Esophagus muscularis mucosa (tissue), 4 donors: ENCODE measurements around the gene TDRD1. TPM values are rescaled to one million over a fixed set of nuclear protein-coding genes. Genes with fewer than 3 reads are reported as not detected.

Experiments
- DNase-seq: peaks from one replicate; pipeline ENCODE4 v3.0.0-alpha.2; 2017; ENCODE audit errors: extremely low spot score
- H3K27ac ChIP-seq, 4 donors: fragments of 200-600 bp; sonication (generic); replicated peaks in 1 of 4; 1 replicate in 3 of 4; 2 replicates in 1 of 4; pipeline ENCODE4 v1.5.1; 2016 to 2019; ENCODE audit warnings: mild to moderate bottlenecking in 1 of 4
- H3K27me3 ChIP-seq, 4 donors: fragments of 200-600 bp; sonication (generic); one replicate each; pipeline versions ENCODE4 v1.5.1 to v1.6.0; 2016 to 2019
- H3K36me3 ChIP-seq, 4 donors: fragments of 200-600 bp; sonication (generic); one replicate each; pipeline ENCODE4 v1.5.1; 2016 to 2019
- H3K4me1 ChIP-seq, 4 donors: fragments of 200-600 bp; sonication (generic); one replicate each; pipeline ENCODE4 v1.5.1; 2016 to 2019
- H3K4me3 ChIP-seq, 4 donors: fragments of 200-600 bp; sonication (generic); 1 replicate in 2 of 4; 2 replicates in 2 of 4; pipeline ENCODE4 v1.5.1; 2016 to 2019; ENCODE audit warnings: mild to moderate bottlenecking in 4 of 4, moderate library complexity in 1 of 4
- H3K9me3 ChIP-seq, 4 donors: fragments of 200-600 bp; sonication (generic); 1 replicate in 3 of 4; 2 replicates in 1 of 4; pipeline ENCODE4 v1.5.1; 2016 to 2019
- EP300 ChIP-seq: sonication (generic); formaldehyde crosslinking; IDR thresholded peaks from one replicate; pipeline ENCODE4 v1.6.1; 2017; ENCODE audit warnings: antibody characterized with exemption
- POLR2A ChIP-seq: fragments of 450-650 bp; IDR thresholded peaks from one replicate; pipeline ENCODE4 v1.6.1; 2017; ENCODE audit warnings: antibody characterized with exemption, moderate library complexity, mild to moderate bottlenecking, low read depth
- POLR2AphosphoS5 ChIP-seq, 2 donors: sonication (generic); formaldehyde crosslinking; IDR thresholded peaks; one replicate each; pipeline ENCODE4 v1.6.1; 2017; ENCODE audit warnings: antibody characterized with exemption in 2 of 2
- WGBS: methylation state at CpG from one replicate; pipeline ENCODE4 v1.1.5; 2018; 5-methylcytosine and 5-hydroxymethylcytosine counted together
- intact Hi-C: fragments of 100-400 bp; cut with DNase I; formaldehyde crosslinking; loops from one replicate; pipeline ENCODE4 v1.15.1; 2023
- total RNA-seq, 4 donors: library from RNA; depleted of rRNA; stranded (reverse); fragments of >200 nt; gene quantifications; one replicate each; pipeline versions ENCODE4 v1.1.0 to v1.2.1, GENCODE V29; 2016
- TF ChIP-seq, protein P1 (sequence below), 3 experiments: fragments of 200-600 bp in 2 of 3; fragments of 450-650 bp in 1 of 3; sonication (generic) in 2 of 3; IDR thresholded peaks; one replicate each; pipeline ENCODE4 v1.5.1; 2017 to 2019; ENCODE audit warnings: antibody characterized with exemption in 3 of 3, mild to moderate bottlenecking in 2 of 3, moderate library complexity in 1 of 3

The TDRD1 gene
- total RNA-seq, 4 donors from 2014 or later = 0.11 to 0.42 (median 0.13) TPM; not detected in 1

DNA sequence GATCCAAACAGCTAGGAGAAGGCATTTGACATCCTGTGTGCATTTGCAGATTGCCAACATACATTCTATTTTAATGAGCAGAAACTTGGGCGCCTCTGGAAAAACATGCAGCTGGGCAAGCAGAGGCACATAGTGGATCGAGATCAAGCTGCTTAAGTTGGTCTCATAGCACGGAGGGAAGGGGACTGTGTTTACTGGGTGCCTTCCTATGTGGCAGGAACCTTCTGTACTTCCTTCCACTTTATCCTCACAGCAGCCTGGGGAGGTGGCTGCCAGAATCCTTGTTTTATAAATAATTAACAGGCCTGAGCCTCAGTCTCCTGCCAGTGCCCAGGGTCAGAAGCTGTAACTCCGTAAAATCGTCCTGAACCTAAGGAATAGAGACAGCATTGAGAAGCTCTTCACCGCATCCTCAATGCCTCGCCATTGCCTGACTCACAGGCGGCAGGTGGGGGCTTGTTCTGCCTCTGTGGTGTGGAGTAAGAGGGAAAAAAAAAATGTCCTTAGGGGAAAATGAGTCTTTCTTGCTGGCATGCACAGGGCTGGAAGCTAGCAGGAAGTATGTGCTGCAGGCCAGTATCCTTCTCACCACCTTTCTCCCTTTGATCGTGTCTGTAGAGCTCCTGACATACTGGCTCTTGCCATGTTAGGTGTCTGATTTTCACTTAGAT, 66.1 kb downstream of the TDRD1 start:
- H3K27ac ChIP-seq = no peak overlapping the region
- peaks cover 0 to 33% (median 3%) of the 10 kb centered on the region in 4 donors for H3K27me3 ChIP-seq
- TF ChIP-seq EP300 = no peak
- TF ChIP-seq, protein P1, sequence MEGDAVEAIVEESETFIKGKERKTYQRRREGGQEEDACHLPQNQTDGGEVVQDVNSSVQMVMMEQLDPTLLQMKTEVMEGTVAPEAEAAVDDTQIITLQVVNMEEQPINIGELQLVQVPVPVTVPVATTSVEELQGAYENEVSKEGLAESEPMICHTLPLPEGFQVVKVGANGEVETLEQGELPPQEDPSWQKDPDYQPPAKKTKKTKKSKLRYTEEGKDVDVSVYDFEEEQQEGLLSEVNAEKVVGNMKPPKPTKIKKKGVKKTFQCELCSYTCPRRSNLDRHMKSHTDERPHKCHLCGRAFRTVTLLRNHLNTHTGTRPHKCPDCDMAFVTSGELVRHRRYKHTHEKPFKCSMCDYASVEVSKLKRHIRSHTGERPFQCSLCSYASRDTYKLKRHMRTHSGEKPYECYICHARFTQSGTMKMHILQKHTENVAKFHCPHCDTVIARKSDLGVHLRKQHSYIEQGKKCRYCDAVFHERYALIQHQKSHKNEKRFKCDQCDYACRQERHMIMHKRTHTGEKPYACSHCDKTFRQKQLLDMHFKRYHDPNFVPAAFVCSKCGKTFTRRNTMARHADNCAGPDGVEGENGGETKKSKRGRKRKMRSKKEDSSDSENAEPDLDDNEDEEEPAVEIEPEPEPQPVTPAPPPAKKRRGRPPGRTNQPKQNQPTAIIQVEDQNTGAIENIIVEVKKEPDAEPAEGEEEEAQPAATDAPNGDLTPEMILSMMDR (IDR thresholded peaks at IDR 0.05) = no peak
- TF ChIP-seq POLR2AphosphoS5 (IDR thresholded peaks at IDR 0.05) = no peak
- no peak for TF ChIP-seq POLR2A
- intact Hi-C loops = no loop called here
- DNase-seq = no peak
- H3K9me3 ChIP-seq = no peaks in the 10 kb centered on the region
- H3K36me3 ChIP-seq = no peaks in the 10 kb centered on the region
- WGBS = 74% methylated on average over 8 of the region's 9 CpGs
- H3K4me3 ChIP-seq = no peak overlapping the region
- no peaks in the 10 kb centered on the region for H3K4me1 ChIP-seq

DNA sequence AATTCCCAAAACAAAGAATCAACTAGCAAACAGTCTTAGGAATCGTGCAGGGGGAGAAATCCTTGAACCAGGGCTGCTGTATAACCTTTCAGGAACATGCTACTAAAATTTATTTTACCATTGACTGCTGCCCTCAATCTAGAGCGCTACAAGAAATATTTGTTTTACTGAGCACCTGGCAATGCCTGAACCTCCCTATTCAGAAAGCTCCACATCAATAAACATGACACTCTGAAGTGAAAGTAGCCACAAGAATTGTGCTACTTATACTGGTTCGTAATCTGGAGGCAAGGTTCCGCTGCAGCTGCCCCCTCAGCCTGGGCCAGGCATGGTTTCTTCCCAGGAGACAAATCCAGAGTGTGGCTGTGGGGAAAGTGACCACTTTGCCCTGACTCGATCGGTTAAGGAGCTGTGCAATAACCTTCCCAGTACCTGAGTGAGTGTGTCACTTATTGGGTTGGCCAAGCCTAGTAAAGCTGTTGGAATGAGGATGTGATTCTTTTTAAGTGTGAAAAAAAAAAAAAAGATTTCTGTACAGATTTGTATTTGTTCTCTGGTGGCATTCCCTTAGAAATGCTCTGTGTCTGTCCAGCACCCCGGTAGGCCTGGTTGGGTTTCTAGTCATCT, 67.6 kb downstream of the TDRD1 start:
- intact Hi-C loops = no loop called here
- Histone ChIP-seq H3K4me3 (no peak overlapping the region), H3K27me3 (peaks cover 0 to 32% (median 0%) of the 10 kb centered on the region in 4 donors), H3K9me3 (no peaks in the 10 kb centered on the region), H3K27ac (no peak overlapping the region), H3K36me3 (no peaks in the 10 kb centered on the region), H3K4me1 (no peaks in the 10 kb centered on the region)
- no peak for DNase-seq
- WGBS = 84% methylated on average over 7 of the region's 7 CpGs
- TF ChIP-seq, protein P1 (IDR thresholded peaks at IDR 0.05) = no peak
- no peak for TF ChIP-seq EP300
- TF ChIP-seq POLR2A = no peak
- TF ChIP-seq POLR2AphosphoS5 (IDR thresholded peaks at IDR 0.05) = no peak

DNA sequence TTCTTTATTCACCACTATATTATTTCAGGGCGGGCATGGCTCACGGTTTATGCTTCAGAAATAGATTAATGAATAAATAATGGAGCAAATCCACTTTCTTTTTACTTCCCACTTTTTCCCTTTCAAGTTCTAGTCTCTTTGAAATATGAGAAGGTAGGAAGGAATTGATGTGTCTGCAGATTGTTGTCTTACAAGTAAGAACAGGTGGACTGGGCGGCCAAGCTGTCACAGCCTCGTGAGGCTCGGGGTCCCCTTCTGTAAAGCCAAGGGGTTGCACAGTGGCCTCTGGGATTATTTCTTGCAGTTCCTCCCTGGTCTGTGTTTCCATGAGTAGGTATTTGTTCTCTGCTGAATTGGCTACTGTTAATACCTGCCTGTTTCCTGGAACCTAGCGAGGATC, 71.1 kb downstream of the TDRD1 start:
- Histone ChIP-seq H3K27ac (no peak overlapping the region), H3K4me1 (no peaks in the 10 kb centered on the region), H3K9me3 (no peaks in the 10 kb centered on the region), H3K4me3 (no peak overlapping the region), H3K36me3 (no peaks in the 10 kb centered on the region), H3K27me3 (peaks cover 0 to 7% (median 0%) of the 10 kb centered on the region in 4 donors)
- 86% methylated on average over 6 of the region's 6 CpGs for WGBS
- TF ChIP-seq, protein P1 (IDR thresholded peaks at IDR 0.05) = no peak
- no peak for DNase-seq
- intact Hi-C loops = no loop called here

DNA sequence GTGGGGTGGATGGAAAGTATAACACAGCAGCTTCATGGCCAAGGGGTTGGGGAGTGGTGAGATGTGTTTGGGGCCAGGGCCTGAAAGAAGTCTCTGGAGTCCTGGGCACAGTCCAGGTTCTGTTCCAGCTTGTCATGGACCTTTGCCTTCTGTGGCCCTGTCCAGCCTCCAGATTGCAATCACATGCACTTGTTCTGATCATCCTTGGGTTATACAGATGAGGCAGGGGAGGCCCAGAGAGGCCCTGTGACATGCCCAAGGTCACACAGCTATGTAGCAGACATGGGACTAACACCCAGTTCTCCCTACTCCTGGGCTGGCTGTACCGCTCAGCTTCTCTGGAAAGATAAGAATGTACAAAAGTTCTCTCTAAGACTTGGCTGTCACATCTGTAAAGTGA, 71.6 kb downstream of the TDRD1 start:
- Histone ChIP-seq H3K27me3 (peaks cover 0 to 7% (median 0%) of the 10 kb centered on the region in 4 donors), H3K4me1 (no peaks in the 10 kb centered on the region), H3K9me3 (no peaks in the 10 kb centered on the region), H3K27ac (no peak overlapping the region), H3K36me3 (no peaks in the 10 kb centered on the region), H3K4me3 (no peak overlapping the region)
- TF ChIP-seq EP300 = no peak
- no peak for TF ChIP-seq POLR2AphosphoS5 (IDR thresholded peaks at IDR 0.05)
- no peak for TF ChIP-seq POLR2A
- DNase-seq = no peak
- 100% methylated on average over 1 of the region's 1 CpG for WGBS
- intact Hi-C loops = no loop called here

DNA sequence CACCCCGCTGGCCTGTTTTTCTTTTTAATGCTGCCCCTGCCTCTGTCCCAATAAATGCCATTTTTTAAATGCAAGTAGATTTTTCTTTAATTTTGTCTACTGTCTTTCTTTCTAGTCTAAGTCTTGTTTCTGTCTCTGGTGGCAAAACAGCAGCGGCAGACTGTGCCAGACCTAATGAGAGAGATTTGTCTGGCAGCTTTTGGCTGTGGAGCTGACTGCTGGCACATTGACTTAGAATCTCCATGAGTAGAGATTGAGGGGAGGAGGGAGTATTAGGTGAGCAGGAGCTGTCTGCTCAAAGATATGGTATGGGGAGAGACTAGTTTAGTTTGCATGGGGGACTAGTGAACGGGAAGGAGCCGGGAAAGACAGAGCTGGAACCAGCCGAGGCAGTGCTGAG, 72.9 kb downstream of the TDRD1 start:
- Histone ChIP-seq H3K36me3 (no peaks in the 10 kb centered on the region), H3K27ac (no peak overlapping the region), H3K4me3 (no peak overlapping the region), H3K9me3 (no peaks in the 10 kb centered on the region), H3K27me3 (peaks cover 0 to 7% (median 0%) of the 10 kb centered on the region in 4 donors), H3K4me1 (no peaks in the 10 kb centered on the region)
- TF ChIP-seq POLR2AphosphoS5 (IDR thresholded peaks at IDR 0.05) = no peak
- TF ChIP-seq, protein P1 (IDR thresholded peaks at IDR 0.05) = no peak
- 93% methylated on average over 5 of the region's 5 CpGs for WGBS
- intact Hi-C loops = no loop called here
- no peak for DNase-seq
